HG03439 (cell line): ENCODE results near the gene B3GNT7.
"Not testable (repeated sequence)": the region's sequence is repeated elsewhere in the genome, so short reads cannot be mapped to it uniquely, and the experiment has no call there.

Experiments
- ATAC-seq: cut with Tn5 transposase; IDR thresholded peaks from one replicate; pipeline ENCODE4 v1.9.1; 2021; ENCODE audit warnings: mild to moderate bottlenecking, moderate library complexity; ENCODE audit not compliant: unreplicated experiment

Gene B3GNT7

DNA sequence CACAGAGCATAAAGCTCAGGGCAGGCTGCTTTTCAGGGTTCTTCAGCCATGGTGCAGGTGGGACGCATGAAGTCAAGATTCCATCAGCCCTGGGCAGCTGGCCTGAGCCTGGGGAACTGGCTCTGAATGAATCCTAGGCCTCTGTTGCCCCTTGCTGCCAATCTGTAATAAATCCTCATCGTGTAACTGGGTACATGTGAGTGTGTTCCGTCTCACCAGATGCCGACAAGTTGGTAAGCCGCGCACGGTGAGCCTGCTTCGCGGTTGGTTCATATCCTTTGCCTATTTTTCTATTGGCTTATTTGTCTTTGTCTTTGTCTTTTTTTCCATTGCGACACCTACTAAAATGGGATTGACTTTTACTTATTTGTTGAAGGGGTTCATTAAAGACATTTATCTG is 27.7 kb downstream of the B3GNT7 start:
- ATAC-seq = no peak

GRCh38 chr2:231425291-231425810 is 29.8 kb downstream of the B3GNT7 start:
- ATAC-seq = no peak

DNA sequence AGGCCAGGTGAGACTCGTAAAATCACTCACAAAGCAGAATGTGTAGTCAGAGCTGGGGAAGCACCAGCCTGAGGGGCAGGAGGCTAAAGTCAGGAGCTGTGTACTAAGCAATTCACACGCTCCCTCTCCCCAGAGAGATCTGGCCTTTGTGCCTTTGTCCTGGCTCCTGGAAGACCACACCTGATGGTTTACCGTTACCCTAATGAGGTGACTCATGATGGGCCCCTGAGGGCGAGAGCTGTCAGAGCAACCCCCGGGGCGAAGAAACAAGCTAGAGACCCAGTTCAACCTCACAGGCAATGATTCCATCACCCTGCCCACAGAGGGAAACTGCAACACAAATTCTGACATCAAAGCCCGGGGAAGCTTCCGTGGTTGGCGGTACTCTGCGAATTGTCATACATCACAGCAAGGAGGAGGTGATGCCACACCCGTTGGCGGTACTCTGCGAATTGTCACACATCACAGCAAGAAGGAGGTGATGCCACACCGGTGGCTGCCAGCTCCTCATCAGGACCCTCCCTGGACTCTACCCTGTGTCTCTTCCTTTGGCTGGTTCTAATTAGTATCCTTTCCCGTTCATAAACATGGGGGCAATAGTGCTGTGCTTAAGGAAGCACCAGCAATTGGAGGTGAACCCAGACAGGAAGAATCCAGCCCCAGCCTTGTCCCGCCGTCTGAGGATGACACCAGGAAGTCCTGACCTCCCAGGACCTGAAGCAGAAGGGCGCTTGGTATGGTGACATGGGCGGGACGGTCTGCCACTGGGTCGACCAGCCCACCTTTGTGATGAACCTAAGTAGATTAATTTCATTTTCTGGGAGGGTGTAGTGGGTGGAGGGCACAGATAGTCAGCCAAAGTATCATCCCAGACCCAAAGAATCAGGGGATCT is 30.5 kb downstream of the B3GNT7 start:
- no peak for ATAC-seq

GRCh38 chr2:231427116-231427515 is 31.6 kb downstream of the B3GNT7 start:
- no peak for ATAC-seq

DNA sequence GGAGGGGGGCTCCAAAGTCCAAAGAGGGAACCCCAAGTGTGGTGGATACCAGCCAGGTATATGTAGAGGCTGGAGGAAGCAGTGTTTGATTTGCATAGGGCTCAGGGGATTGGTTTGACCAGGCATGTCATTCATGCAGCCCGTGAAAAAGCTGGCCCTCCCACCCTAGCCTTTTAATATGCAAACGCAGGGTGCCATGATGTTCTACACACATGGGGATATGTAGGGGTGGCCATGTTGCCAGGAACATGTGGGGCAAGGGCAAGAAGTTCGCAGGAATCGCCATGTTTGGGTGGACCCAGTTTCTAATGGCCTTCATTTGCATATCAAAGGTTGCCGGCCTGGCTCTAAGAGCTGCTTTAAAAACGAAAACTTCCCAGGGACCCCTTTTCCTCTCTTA is 33.6 kb downstream of the B3GNT7 start:
- no peak for ATAC-seq

- ATAC-seq = no peak
Observed at GRCh38 chr2:231429901-231430300, 34.4 kb downstream of the B3GNT7 start.

DNA sequence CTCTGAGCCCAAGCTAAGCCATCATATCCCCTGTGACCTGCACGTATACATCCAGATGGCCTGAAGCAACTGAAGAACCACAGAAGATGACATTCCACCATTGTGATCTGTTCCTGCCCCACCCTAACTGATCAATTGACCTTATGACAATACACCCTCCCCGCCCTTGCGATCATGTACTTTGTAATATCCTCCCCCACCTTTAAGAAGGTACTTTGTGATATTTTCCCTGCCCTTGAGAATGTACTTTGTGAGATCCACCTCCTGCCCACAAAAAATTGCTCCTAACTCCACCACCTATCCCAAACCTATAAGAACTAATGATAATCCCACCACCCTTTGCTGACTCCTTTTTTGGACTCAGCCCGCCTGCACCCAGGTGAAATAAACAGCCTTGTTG is 34.9 kb downstream of the B3GNT7 start:
- not testable (repeated sequence) for ATAC-seq

DNA sequence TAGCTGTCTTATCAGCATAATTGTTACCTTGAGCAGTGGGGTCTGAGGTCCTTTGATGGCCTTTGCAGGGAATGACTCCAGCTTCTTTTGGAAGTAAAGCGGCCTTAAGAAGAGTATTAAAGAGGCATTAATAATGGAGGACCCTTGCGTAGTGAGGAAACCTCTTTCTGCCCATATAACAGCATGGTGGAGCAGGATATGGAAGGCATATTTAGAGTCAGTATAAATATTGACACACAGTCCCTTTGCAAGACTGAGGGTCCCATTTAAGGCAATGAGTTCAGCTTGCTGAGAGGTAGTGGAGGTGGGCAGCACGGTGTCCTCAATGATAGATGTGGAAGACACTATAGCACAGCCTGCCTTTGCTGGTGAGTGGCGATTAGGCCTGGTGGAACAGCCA is 36.1 kb downstream of the B3GNT7 start:
- no peak for ATAC-seq

GRCh38 chr2:231433990-231434389 is 38.5 kb downstream of the B3GNT7 start:
- ATAC-seq = no peak

DNA sequence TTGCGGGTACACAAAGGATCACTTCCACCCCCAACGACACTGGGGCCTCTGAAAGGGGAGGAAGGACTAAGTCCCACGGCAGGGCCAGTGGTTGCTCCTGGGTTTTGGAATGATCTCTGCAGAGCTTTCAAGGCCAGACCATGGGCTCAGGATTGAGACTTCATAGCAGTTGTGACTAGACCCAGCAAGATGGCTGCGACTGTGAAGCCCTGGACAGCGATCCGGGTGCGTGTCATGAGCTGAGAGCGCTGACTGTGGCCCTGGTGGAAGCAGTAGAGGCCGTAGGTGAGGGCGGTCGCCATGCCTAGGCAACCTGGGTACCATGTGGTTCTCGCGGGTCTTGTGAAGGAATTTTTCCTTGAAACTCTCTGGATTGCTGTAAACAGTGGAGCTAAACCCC is 41.4 kb downstream of the B3GNT7 start:
- no peak for ATAC-seq

DNA sequence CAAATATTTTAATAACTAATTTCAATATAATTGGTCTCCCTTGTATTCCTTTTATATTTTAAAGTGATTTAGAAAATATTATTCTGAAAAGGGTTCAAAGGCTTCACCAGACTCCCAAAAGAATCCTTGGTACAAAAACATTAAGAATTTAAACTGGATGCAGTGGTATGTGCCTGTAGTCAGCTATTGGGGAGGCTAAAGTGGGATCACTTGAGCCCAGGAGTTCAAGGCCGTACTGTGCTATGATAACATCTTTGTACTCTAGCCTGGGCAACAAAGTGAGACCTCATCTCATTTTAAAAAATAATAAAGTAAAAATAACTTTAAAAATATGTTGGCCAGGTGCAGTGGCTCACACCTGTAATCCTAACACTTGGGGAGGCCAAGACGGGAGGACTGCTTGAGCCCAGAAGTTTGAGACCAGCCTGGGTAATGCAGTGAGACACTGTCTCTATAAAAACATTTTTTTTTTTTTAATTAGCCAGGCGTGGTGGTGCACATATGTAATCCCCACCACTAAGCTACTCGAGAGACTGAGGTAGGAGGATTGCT is 54.1 kb downstream of the B3GNT7 start:
- no peak for ATAC-seq

DNA sequence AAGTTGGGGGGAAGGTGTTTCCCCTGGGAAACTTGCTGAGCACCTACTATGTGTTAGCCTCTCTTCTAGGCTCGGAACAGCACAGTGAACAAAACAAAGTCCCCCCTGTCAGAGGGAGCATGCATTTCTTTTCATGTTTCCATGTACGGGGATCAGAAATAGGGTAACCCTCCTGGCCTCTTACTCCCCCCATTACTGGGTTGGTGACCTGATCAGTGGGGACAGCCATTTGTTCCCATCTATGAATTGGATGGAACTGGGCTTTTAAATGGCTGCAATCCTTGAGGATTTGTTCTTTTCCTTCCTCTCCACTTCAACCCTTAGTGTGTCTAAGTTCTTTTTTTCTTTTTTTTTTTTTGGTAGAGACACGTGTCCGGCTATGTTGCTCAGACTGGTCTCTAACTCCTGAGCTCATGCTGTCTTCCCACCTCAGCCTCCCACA is 55.1 kb downstream of the B3GNT7 start:
- ATAC-seq = no peak
